ENCODE data around the gene SP110.

Gene SP110

GRCh38 chr2:230166557-230167170, 53.1 kb downstream of the SP110 start:
- Histone ChIP-seq H3K79me2 (no peaks in the 10 kb centered on the region), H3K9ac (no peak overlapping the region), H3K9me3 (ENCODE audit: control insufficient read depth, low read length) (no peaks in the 10 kb centered on the region), H3K4me3 (ENCODE audit: low read depth, low read length) (no peak overlapping the region), H3K27me3 (ENCODE audit: control insufficient read depth, insufficient read depth, low read length) (no peaks in the 10 kb centered on the region), H2AFZ (no peak overlapping the region), H3K27ac (no peak overlapping the region), H3K4me1 (no peaks in the 10 kb centered on the region), H3K36me3 (ENCODE audit: control insufficient read depth, insufficient read depth, low read length) (no peaks in the 10 kb centered on the region), H3K4me2 (ENCODE audit: low read length) (no peak overlapping the region)
- no peak for TF ChIP-seq CTCF (IDR thresholded peaks at IDR 0.05)

GRCh38 chr2:230164139-230164538, 55.6 kb downstream of the SP110 start:
- Histone ChIP-seq H3K27me3 (ENCODE audit: control insufficient read depth, insufficient read depth, low read length) (no peaks in the 10 kb centered on the region), H3K27ac (no peak overlapping the region), H3K36me3 (ENCODE audit: control insufficient read depth, insufficient read depth, low read length) (no peaks in the 10 kb centered on the region)

GRCh38 chr2:230162981-230163380, 56.8 kb downstream of the SP110 start:
- Histone ChIP-seq H3K79me2 (no peaks in the 10 kb centered on the region), H3K4me2 (ENCODE audit: low read length) (no peak overlapping the region), H2AFZ (no peak overlapping the region), H3K9me3 (ENCODE audit: control insufficient read depth, low read length) (no peaks in the 10 kb centered on the region), H3K27me3 (ENCODE audit: control insufficient read depth, insufficient read depth, low read length) (no peaks in the 10 kb centered on the region), H3K4me1 (no peaks in the 10 kb centered on the region), H3K4me3 (ENCODE audit: low read depth, low read length) (no peak overlapping the region), H3K9ac (no peak overlapping the region), H3K27ac (no peak overlapping the region), H3K36me3 (ENCODE audit: control insufficient read depth, insufficient read depth, low read length) (no peaks in the 10 kb centered on the region)
- no peak for TF ChIP-seq CTCF (IDR thresholded peaks at IDR 0.05)

More at GRCh38 chr2:230164139-230164538, 55.6 kb downstream of the SP110 start:
- no peaks in the 10 kb centered on the region for H3K79me2 ChIP-seq
- no peak for TF ChIP-seq CTCF (IDR thresholded peaks at IDR 0.05)
- no peak overlapping the region for H3K9ac ChIP-seq
- H3K4me3 ChIP-seq (ENCODE audit: low read depth, low read length), result no peak overlapping the region
- H3K4me2 ChIP-seq (ENCODE audit: low read length), result no peak overlapping the region
- H2AFZ ChIP-seq, result no peak overlapping the region
- no peaks in the 10 kb centered on the region for H3K4me1 ChIP-seq
- H3K9me3 ChIP-seq (ENCODE audit: control insufficient read depth, low read length), result no peaks in the 10 kb centered on the region

GRCh38 chr2:230161184-230161583, 58.6 kb downstream of the SP110 start:
- Histone ChIP-seq H3K27me3 (ENCODE audit: control insufficient read depth, insufficient read depth, low read length) (no peaks in the 10 kb centered on the region), H3K4me1 (no peaks in the 10 kb centered on the region), H3K4me3 (ENCODE audit: low read depth, low read length) (no peak overlapping the region), H3K9me3 (ENCODE audit: control insufficient read depth, low read length) (no peaks in the 10 kb centered on the region), H3K9ac (no peak overlapping the region), H3K79me2 (no peaks in the 10 kb centered on the region), H3K4me2 (ENCODE audit: low read length) (no peak overlapping the region), H3K36me3 (ENCODE audit: control insufficient read depth, insufficient read depth, low read length) (no peaks in the 10 kb centered on the region), H2AFZ (no peak overlapping the region), H3K27ac (no peak overlapping the region)
- TF ChIP-seq CTCF (IDR thresholded peaks at IDR 0.05), result no peak

- Histone ChIP-seq H3K4me1 (no peaks in the 10 kb centered on the region), H3K4me3 (ENCODE audit: low read depth, low read length) (no peak overlapping the region), H3K36me3 (ENCODE audit: control insufficient read depth, insufficient read depth, low read length) (no peaks in the 10 kb centered on the region), H2AFZ (peak overlapping the region; percentile 2), H3K27me3 (ENCODE audit: control insufficient read depth, insufficient read depth, low read length) (no peaks in the 10 kb centered on the region), H3K4me2 (ENCODE audit: low read length) (no peak overlapping the region), H3K9me3 (ENCODE audit: control insufficient read depth, low read length) (no peaks in the 10 kb centered on the region), H3K79me2 (no peaks in the 10 kb centered on the region), H3K9ac (no peak overlapping the region), H3K27ac (no peak overlapping the region)
- peak; percentile 84 for TF ChIP-seq CTCF (IDR thresholded peaks at IDR 0.05)
Measured at GRCh38 chr2:230160112-230160660, 59.6 kb downstream of the SP110 start.
